B cell (primary cell): ENCODE measurements around the gene RMDN3.

Source experiments
- EZH2 ChIP-seq: IDR thresholded peaks from 2 replicates; pipeline ENCODE4 v1.6.1; 2012; ENCODE audit warnings: borderline replicate concordance, low read depth, mild to moderate bottlenecking, moderate library complexity, low read length; ENCODE audit not compliant: insufficient read depth, poor library complexity, severe bottlenecking
- TF ChIP-seq, protein P1 (sequence below): fragments of 200-600 bp; IDR thresholded peaks from one replicate; pipeline ENCODE4 v1.8.0; 2022; ENCODE audit warnings: antibody characterized with exemption, mild to moderate bottlenecking

GRCh38 chr15:40759961-40760360, 4.9 kb upstream of the RMDN3 start:
- TF ChIP-seq, protein P1, sequence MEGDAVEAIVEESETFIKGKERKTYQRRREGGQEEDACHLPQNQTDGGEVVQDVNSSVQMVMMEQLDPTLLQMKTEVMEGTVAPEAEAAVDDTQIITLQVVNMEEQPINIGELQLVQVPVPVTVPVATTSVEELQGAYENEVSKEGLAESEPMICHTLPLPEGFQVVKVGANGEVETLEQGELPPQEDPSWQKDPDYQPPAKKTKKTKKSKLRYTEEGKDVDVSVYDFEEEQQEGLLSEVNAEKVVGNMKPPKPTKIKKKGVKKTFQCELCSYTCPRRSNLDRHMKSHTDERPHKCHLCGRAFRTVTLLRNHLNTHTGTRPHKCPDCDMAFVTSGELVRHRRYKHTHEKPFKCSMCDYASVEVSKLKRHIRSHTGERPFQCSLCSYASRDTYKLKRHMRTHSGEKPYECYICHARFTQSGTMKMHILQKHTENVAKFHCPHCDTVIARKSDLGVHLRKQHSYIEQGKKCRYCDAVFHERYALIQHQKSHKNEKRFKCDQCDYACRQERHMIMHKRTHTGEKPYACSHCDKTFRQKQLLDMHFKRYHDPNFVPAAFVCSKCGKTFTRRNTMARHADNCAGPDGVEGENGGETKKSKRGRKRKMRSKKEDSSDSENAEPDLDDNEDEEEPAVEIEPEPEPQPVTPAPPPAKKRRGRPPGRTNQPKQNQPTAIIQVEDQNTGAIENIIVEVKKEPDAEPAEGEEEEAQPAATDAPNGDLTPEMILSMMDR, result no peak
- no peak for TF ChIP-seq EZH2
